ENCODE results near the gene SRSF8. TPM values are rescaled to one million over a fixed set of nuclear protein-coding genes. Genes with fewer than 3 reads are reported as not detected.

Gene SRSF8
- total RNA-seq, 1 experiment from 2014 or later = 31.0 TPM

DNA sequence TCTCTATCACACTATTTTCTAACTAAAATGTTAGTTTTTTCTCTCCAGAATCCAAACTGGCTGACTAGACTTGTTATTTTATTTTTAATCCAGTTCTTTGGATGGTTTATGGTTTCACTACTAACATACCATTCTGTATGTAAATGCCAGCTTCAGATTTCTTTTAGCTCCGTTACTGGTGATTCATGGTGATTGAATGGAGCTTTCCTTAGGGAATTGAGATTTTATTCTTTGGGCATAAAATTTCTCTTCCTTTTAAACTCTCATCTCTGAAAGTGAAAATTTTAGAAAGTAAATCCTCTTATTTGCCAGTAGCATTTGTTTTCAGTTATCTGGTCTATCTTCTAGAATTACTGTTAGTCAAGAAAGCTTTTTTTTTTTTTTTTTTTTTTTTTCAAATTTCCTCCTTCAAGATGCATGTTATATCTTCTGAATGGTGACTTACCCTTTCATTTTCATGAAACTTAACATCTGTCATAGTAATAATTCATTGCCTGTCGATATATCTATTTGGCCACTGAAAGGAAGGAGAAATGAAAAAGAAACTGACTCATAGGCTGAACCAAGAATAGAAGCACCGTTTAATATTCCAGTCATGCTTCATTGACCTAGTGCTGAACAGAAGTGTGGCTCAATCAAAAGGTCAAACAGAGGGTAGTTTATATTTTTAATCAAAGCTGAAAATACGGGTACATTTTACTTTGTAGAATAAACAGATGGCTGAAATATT is 29.3 kb downstream of the SRSF8 start:
- peaks cover 51% of the 10 kb centered on the region; the same call in 1 of the 2 replicates for H3K79me2 ChIP-seq (ENCODE audit: insufficient read depth, low read length)
- H3K27ac ChIP-seq (ENCODE audit: low read depth, low read length) = peak overlapping the region; percentile 12; the same call in 1 of the 2 replicates
- H3K27me3 ChIP-seq (ENCODE audit: insufficient read depth, low read length) = no peaks in the 10 kb centered on the region
- H3K9ac ChIP-seq (ENCODE audit: low read length) = no peak overlapping the region
- ATAC-seq (no peak), DNase-seq (ENCODE audit: low read depth, low spot score) (no peak)
- no TSS peak for BruUV-seq (replicated peaks)
- H4K20me1 ChIP-seq (ENCODE audit: insufficient read depth) = no peaks in the 10 kb centered on the region
- peaks cover 46 to 56% of the 10 kb centered on the region in 2 experiments for H3K4me1 ChIP-seq (ENCODE audit: control insufficient read depth in 1 of 2, insufficient read depth in 2 of 2, low read length in 2 of 2)
- ChIA-PET RAD21 (ENCODE audit: low non-redundant PET in 1 of 2, low total read pairs in 2 of 2, uncharacterized antibody in 2 of 2, unreplicated experiment in 2 of 2) (interaction anchor here in 1 of 2 experiments (0.7 kb wide), 1 partner anchor 41 kb away, joined by 8 read pairs; no protein-coding TSS in a partner anchor), POLR2A (interaction anchor here (0.7 to 1.0 kb wide), 2 partner anchors 11 to 51 kb away, joined by 3 to 4 read pairs; no protein-coding TSS in a partner anchor), CTCF (no interaction called here)
- peak overlapping the region; percentile 57 for H3K4me2 ChIP-seq (ENCODE audit: low read length)
- H3K9me2 ChIP-seq (ENCODE audit: insufficient read depth) = no peaks in the 10 kb centered on the region
- H3K36me3 ChIP-seq (ENCODE audit: control insufficient read depth in 1 of 2, insufficient read depth in 2 of 2, low read length in 2 of 2) = no peaks in the 10 kb centered on the region
- H3K9me3 ChIP-seq (ENCODE audit: control insufficient read depth in 1 of 2, insufficient read depth in 1 of 2, low read depth in 1 of 2, low read length in 2 of 2) = no peaks in the 10 kb centered on the region
- H3K4me3 ChIP-seq (replicated peaks in 1 of 2; ENCODE audit: low read depth in 1 of 2, low read length in 2 of 2) = peak overlapping the region in 1 of 2 experiments; percentile 5; a peak in 1 of 4 replicates
- no peak overlapping the region for H2AFZ ChIP-seq (ENCODE audit: low read depth, low read length, poor library complexity, severe bottlenecking)
- TF ChIP-seq, protein P1, sequence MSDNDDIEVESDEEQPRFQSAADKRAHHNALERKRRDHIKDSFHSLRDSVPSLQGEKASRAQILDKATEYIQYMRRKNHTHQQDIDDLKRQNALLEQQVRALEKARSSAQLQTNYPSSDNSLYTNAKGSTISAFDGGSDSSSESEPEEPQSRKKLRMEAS (IDR thresholded peaks at IDR 0.05) = 0 out of 2 replicates have a peak, but pooled peaks have one; percentile 52
- TF ChIP-seq, protein P2, sequence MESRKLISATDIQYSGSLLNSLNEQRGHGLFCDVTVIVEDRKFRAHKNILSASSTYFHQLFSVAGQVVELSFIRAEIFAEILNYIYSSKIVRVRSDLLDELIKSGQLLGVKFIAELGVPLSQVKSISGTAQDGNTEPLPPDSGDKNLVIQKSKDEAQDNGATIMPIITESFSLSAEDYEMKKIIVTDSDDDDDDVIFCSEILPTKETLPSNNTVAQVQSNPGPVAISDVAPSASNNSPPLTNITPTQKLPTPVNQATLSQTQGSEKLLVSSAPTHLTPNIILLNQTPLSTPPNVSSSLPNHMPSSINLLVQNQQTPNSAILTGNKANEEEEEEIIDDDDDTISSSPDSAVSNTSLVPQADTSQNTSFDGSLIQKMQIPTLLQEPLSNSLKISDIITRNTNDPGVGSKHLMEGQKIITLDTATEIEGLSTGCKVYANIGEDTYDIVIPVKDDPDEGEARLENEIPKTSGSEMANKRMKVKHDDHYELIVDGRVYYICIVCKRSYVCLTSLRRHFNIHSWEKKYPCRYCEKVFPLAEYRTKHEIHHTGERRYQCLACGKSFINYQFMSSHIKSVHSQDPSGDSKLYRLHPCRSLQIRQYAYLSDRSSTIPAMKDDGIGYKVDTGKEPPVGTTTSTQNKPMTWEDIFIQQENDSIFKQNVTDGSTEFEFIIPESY (IDR thresholded peaks at IDR 0.05; ENCODE audit: extremely low read depth, insufficient replicate concordance, low read length) = peak; percentile 18
- TF ChIP-seq CEBPB (IDR thresholded peaks at IDR 0.05; ENCODE audit: low read depth) (peak; percentile 76), ZNF274 (IDR thresholded peaks at IDR 0.05; ENCODE audit: low read depth, low read length) (no peak), EZH2phosphoT487 (IDR thresholded peaks at IDR 0.05; ENCODE audit: borderline replicate concordance) (no peak), FOSL1 (IDR thresholded peaks at IDR 0.05; ENCODE audit: low read depth) (peak; percentile 15; the same call in 1 of the 2 replicates), POLR2AphosphoS5 (IDR thresholded peaks at IDR 0.05; ENCODE audit: low read depth, low read length) (peak; percentile 26; the same call in 1 of the 2 replicates), JUND (IDR thresholded peaks at IDR 0.05) (peak; percentile 59), EZH2 (IDR thresholded peaks at IDR 0.05) (no peak), POLR2A (IDR thresholded peaks at IDR 0.05; ENCODE audit: borderline replicate concordance, extremely low read depth, insufficient read depth, insufficient read length) (no peak), ELF1 (IDR thresholded peaks at IDR 0.05; ENCODE audit: borderline replicate concordance, low read depth) (no peak), RAD21 (IDR thresholded peaks at IDR 0.05; ENCODE audit: low read depth) (0 out of 2 replicates have a peak, but pooled peaks have one; percentile 17), SRF (IDR thresholded peaks at IDR 0.05; ENCODE audit: low read depth) (0 out of 2 replicates have a peak, but pooled peaks have one; percentile 30), SP1 (IDR thresholded peaks at IDR 0.05; ENCODE audit: low read depth) (peak; percentile 66)
- TF ChIP-seq, protein P3, sequence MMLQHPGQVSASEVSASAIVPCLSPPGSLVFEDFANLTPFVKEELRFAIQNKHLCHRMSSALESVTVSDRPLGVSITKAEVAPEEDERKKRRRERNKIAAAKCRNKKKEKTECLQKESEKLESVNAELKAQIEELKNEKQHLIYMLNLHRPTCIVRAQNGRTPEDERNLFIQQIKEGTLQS (IDR thresholded peaks at IDR 0.05) = no peak
- intact Hi-C loops (cut with micrococcal nuclease) = no loop called here
